Measurements from ENCODE around the gene RASAL2. TPM values are rescaled to one million over a fixed set of nuclear protein-coding genes. Genes with fewer than 3 reads are reported as not detected.
"Not testable (repeated sequence)": the region's sequence is repeated elsewhere in the genome, so short reads cannot be mapped to it uniquely, and the experiment has no call there.

Gene RASAL2
- total RNA-seq, 2 experiments from 2014 or later: not detected

- peaks cover 1% of the 10 kb centered on the region for H3K27me3 Mint-ChIP-seq
- H3K4me3 Mint-ChIP-seq: no peak overlapping the region
- ChIA-PET POLR2A (no interaction called here), CTCF (no interaction called here)
- H3K9me3 Mint-ChIP-seq: no peaks in the 10 kb centered on the region
- H3K4me1 Mint-ChIP-seq (ENCODE audit: low read depth): no peaks in the 10 kb centered on the region
- no peak for DNase-seq
- intact Hi-C loops (cut with micrococcal nuclease): no loop called here
- no peak overlapping the region for H3K27ac Mint-ChIP-seq
- no peaks in the 10 kb centered on the region for H3K36me3 Mint-ChIP-seq
Observed at GRCh38 chr1:178192686-178193085, 98.8 kb downstream of the RASAL2 start.

- H3K27ac Mint-ChIP-seq: no peak overlapping the region
- DNase-seq: no peak
- intact Hi-C loops (cut with micrococcal nuclease): no loop called here
- H3K4me1 Mint-ChIP-seq (ENCODE audit: low read depth): no peaks in the 10 kb centered on the region
- peaks cover 1% of the 10 kb centered on the region for H3K27me3 Mint-ChIP-seq
- ChIA-PET POLR2A (no interaction called here), CTCF (no interaction called here)
- peaks cover 15% of the 10 kb centered on the region for H3K9me3 Mint-ChIP-seq
- H3K4me3 Mint-ChIP-seq: no peak overlapping the region
- H3K36me3 Mint-ChIP-seq: no peaks in the 10 kb centered on the region
Observed at GRCh38 chr1:178196631-178197030, 102.7 kb downstream of the RASAL2 start.

DNA sequence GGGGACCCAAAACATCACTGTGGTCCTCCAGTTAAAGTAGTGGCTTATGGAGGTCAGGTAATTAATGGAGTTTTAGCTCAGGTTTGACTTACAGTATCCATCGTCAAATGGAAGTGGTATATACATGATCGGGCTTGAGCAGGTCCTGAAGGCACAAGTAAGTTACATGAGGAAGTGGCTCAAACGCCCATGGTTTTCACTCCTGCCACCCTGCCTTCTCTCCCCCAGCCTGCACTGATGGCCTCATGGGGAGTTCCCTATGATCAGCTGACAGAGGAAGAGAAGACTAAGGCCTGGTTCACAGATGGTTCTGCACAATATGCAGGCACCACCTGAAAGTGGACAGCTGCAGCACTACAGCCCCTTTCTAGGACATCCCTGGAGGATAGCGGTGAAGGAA, 108.2 kb downstream of the RASAL2 start:
- H3K4me3 Mint-ChIP-seq; DNase-seq; intact Hi-C loops (cut with micrococcal nuclease); H3K27ac Mint-ChIP-seq; CTCF ChIA-PET; H3K4me1 Mint-ChIP-seq (ENCODE audit: low read depth); POLR2A ChIA-PET; H3K36me3 Mint-ChIP-seq; H3K27me3 Mint-ChIP-seq: not testable (repeated sequence)
- peaks cover 23% of the 10 kb centered on the region for H3K9me3 Mint-ChIP-seq

DNA sequence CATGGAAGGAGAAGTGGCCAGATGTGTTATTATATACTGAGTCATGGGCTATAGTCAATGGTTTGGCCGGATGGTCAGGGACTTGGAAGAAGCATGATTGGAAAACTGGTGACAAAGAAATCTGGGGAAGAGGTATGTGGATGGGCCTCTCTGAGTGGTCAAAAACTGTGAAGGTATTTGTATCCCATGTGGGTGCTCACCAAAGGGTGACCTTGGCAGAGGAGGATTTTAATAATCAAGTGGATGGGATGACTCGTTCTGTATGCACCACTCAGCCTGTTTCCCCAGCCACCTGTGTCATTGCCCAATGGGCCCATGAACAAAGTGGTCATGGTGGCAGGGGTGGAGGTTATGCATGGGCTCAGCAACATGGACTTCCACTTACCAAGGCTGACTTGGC, 108.6 kb downstream of the RASAL2 start:
- peaks cover 23% of the 10 kb centered on the region for H3K9me3 Mint-ChIP-seq
- CTCF ChIA-PET; H3K4me3 Mint-ChIP-seq; H3K36me3 Mint-ChIP-seq; H3K27me3 Mint-ChIP-seq; DNase-seq; POLR2A ChIA-PET; H3K27ac Mint-ChIP-seq; intact Hi-C loops (cut with micrococcal nuclease); H3K4me1 Mint-ChIP-seq (ENCODE audit: low read depth): not testable (repeated sequence)

DNA sequence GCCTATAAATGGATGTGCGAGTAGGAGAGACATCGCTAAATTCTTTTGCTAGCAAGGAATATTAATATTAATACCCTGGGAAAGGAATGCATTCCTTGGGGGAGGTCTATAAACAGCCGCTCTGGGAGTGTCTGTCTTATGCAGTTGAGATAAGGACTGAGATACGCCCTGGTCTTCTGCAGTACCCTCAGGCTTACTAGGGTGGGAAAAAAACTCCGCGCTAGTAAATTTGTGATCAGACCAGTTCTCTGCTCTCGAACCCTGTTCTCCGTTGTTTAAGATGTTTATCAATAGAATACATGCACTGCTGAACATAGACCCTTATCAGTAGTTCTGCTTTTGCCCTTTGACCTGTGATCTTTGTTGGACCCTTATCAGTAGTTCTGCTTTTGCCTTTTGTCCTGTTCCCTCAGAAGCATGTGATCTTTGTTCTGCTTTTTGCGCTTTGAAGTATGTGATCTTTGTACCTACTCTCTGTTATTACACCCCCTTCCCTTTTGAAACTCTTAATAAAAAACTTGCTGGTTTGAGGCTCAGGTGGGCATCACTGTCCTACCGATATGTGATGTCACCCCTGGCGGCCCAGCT, 114.5 kb downstream of the RASAL2 start:
- DNase-seq; H3K36me3 Mint-ChIP-seq; H3K4me1 Mint-ChIP-seq (ENCODE audit: low read depth); H3K27me3 Mint-ChIP-seq; POLR2A ChIA-PET; intact Hi-C loops (cut with micrococcal nuclease); CTCF ChIA-PET; H3K4me3 Mint-ChIP-seq; H3K27ac Mint-ChIP-seq: not testable (repeated sequence)
- peaks cover 39% of the 10 kb centered on the region for H3K9me3 Mint-ChIP-seq

DNA sequence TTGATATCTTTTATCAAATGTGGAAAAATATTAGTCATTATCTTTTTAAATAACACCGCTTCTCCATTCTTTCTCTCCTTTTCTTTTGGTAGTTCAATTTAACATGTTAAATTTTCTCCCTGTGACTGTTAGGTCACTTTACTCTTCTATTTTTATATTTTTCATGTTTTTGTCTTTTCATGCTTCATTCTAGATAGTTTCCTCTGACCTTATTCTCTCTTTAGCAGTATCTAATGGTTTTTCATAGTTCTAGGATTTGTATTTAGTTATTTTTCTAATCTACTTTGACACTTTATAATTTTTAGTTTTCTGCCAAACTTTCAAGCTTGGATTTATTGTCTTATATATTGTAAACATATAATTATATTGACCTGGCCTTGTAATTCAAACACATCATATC, 116.0 kb downstream of the RASAL2 start:
- Mint-ChIP-seq H3K9me3 (peaks cover 39% of the 10 kb centered on the region), H3K4me3 (no peak overlapping the region), H3K27ac (no peak overlapping the region), H3K27me3 (no peaks in the 10 kb centered on the region), H3K4me1 (ENCODE audit: low read depth) (no peaks in the 10 kb centered on the region), H3K36me3 (no peaks in the 10 kb centered on the region)
- POLR2A ChIA-PET: no interaction called here
- CTCF ChIA-PET: no interaction called here
- intact Hi-C loops (cut with micrococcal nuclease): no loop called here
- DNase-seq: no peak

- CTCF ChIA-PET: no interaction called here
- no peaks in the 10 kb centered on the region for H3K4me1 Mint-ChIP-seq (ENCODE audit: low read depth)
- no peaks in the 10 kb centered on the region for H3K27me3 Mint-ChIP-seq
- no peaks in the 10 kb centered on the region for H3K9me3 Mint-ChIP-seq
- no peak for DNase-seq
- no peak overlapping the region for H3K4me3 Mint-ChIP-seq
- POLR2A ChIA-PET: no interaction called here
- H3K27ac Mint-ChIP-seq: no peak overlapping the region
- intact Hi-C loops (cut with micrococcal nuclease): no loop called here
- H3K36me3 Mint-ChIP-seq: no peaks in the 10 kb centered on the region
Observed at GRCh38 chr1:178218550-178218949, 124.6 kb downstream of the RASAL2 start.

DNA sequence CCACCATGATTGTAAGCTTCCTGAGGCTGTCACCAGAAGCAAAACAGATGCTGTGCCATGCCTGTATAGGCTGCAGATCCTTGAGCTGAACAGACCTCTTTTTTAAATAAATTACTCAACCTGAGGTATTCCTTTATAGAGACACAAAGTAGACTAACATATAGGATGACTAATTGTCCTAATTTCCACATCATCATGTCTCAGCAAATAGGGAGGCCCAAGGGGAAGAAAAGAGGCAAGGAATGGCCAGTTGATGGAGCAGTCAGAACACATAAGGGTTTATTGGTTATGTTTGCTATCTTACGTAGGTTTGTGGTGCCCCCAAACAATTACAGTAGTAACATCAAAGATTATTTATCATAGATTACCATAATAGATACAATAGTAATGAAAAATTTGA, 126.2 kb downstream of the RASAL2 start:
- no peaks in the 10 kb centered on the region for H3K27me3 Mint-ChIP-seq
- no peak for DNase-seq
- intact Hi-C loops (cut with micrococcal nuclease): no loop called here
- H3K4me3 Mint-ChIP-seq: no peak overlapping the region
- no peaks in the 10 kb centered on the region for H3K4me1 Mint-ChIP-seq (ENCODE audit: low read depth)
- ChIA-PET POLR2A (no interaction called here), CTCF (no interaction called here)
- no peaks in the 10 kb centered on the region for H3K9me3 Mint-ChIP-seq
- H3K27ac Mint-ChIP-seq: no peak overlapping the region
- no peaks in the 10 kb centered on the region for H3K36me3 Mint-ChIP-seq

GRCh38 chr1:178223289-178223688, 129.4 kb downstream of the RASAL2 start:
- no peak overlapping the region for H3K27ac Mint-ChIP-seq
- intact Hi-C loops (cut with micrococcal nuclease): no loop called here
- H3K27me3 Mint-ChIP-seq: no peaks in the 10 kb centered on the region
- no peaks in the 10 kb centered on the region for H3K4me1 Mint-ChIP-seq (ENCODE audit: low read depth)
- H3K36me3 Mint-ChIP-seq: no peaks in the 10 kb centered on the region
- CTCF ChIA-PET: no interaction called here
- POLR2A ChIA-PET: no interaction called here
- no peak for DNase-seq
- no peaks in the 10 kb centered on the region for H3K9me3 Mint-ChIP-seq
- H3K4me3 Mint-ChIP-seq: no peak overlapping the region

GRCh38 chr1:178224358-178224757, 130.5 kb downstream of the RASAL2 start:
- Mint-ChIP-seq H3K4me1 (ENCODE audit: low read depth) (no peaks in the 10 kb centered on the region), H3K9me3 (no peaks in the 10 kb centered on the region), H3K36me3 (no peaks in the 10 kb centered on the region), H3K4me3 (no peak overlapping the region), H3K27me3 (no peaks in the 10 kb centered on the region), H3K27ac (no peak overlapping the region)
- DNase-seq: no peak
- intact Hi-C loops (cut with micrococcal nuclease): no loop called here
- ChIA-PET POLR2A (no interaction called here), CTCF (no interaction called here)

DNA sequence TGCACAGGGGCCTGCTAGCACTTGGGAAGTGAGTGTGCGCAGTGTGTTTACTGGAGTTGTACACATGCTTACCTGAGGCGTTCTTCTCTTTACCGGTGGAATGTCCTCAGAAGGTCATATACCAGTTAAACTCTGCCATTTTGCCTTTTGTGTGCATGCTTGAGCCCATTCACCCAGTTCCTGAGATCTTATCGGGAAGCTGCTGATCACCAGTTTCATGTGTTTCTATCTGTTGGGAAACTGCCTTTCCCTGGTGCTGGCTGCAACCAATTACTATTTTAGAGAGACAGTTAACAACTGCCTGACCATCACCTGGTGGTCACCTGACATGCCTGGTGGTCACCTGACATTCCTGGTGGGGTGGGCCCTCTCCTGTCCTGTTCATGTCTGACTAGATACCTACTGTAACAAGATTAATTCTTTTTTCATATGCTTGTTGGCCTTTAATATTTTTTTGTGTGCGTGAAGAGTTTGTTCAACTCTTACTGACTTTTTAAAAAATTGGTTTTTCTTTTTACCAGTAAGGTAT, 137.0 kb downstream of the RASAL2 start:
- Mint-ChIP-seq H3K36me3 (no peaks in the 10 kb centered on the region), H3K4me1 (ENCODE audit: low read depth) (no peaks in the 10 kb centered on the region), H3K4me3 (no peak overlapping the region), H3K27ac (no peak overlapping the region), H3K27me3 (no peaks in the 10 kb centered on the region), H3K9me3 (no peaks in the 10 kb centered on the region)
- CTCF ChIA-PET: no interaction called here
- POLR2A ChIA-PET: no interaction called here
- no peak for DNase-seq
- intact Hi-C loops (cut with micrococcal nuclease): no loop called here

GRCh38 chr1:178232108-178232507, 138.2 kb downstream of the RASAL2 start:
- no peaks in the 10 kb centered on the region for H3K36me3 Mint-ChIP-seq
- ChIA-PET CTCF (no interaction called here), POLR2A (no interaction called here)
- intact Hi-C loops (cut with micrococcal nuclease): no loop called here
- H3K4me3 Mint-ChIP-seq: no peak overlapping the region
- no peak overlapping the region for H3K27ac Mint-ChIP-seq
- no peaks in the 10 kb centered on the region for H3K27me3 Mint-ChIP-seq
- H3K4me1 Mint-ChIP-seq (ENCODE audit: low read depth): no peaks in the 10 kb centered on the region
- DNase-seq: no peak
- no peaks in the 10 kb centered on the region for H3K9me3 Mint-ChIP-seq

DNA sequence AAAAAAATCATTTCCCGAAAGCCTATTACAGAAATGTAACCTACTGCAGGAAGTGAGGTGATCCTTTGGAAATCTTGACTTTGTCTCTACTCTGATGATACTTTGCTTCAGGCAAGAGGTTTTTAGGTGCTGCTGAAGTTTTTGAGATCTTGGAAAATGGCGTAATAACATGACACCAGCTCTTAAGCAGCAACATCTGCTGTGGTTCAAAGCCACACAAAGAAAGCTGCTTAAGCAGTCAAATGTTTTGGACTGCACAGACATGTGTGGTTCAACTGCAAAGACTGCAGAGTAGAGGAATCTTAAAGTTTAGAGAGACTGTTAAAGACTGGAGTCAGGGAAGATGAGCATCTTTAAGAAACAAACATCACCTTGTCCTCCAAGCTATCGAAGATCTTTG, 139.0 kb downstream of the RASAL2 start:
- no peaks in the 10 kb centered on the region for H3K4me1 Mint-ChIP-seq (ENCODE audit: low read depth)
- DNase-seq: no peak
- POLR2A ChIA-PET: no interaction called here
- H3K36me3 Mint-ChIP-seq: no peaks in the 10 kb centered on the region
- intact Hi-C loops (cut with micrococcal nuclease): no loop called here
- H3K27me3 Mint-ChIP-seq: no peaks in the 10 kb centered on the region
- CTCF ChIA-PET: no interaction called here
- no peak overlapping the region for H3K27ac Mint-ChIP-seq
- H3K9me3 Mint-ChIP-seq: no peaks in the 10 kb centered on the region
- no peak overlapping the region for H3K4me3 Mint-ChIP-seq

GRCh38 chr1:178237121-178237520, 143.2 kb downstream of the RASAL2 start:
- Mint-ChIP-seq H3K9me3 (no peaks in the 10 kb centered on the region), H3K36me3 (no peaks in the 10 kb centered on the region), H3K4me3 (no peak overlapping the region), H3K27ac (no peak overlapping the region), H3K27me3 (no peaks in the 10 kb centered on the region), H3K4me1 (ENCODE audit: low read depth) (no peaks in the 10 kb centered on the region)
- ChIA-PET POLR2A (no interaction called here), CTCF (no interaction called here)
- intact Hi-C loops (cut with micrococcal nuclease): no loop called here
- DNase-seq: no peak

Data from activated CD4-positive, alpha-beta memory T cell treated with anti-CD3 and anti-CD28 coated beads for 36 hours (primary cell).